NCI-H748 (cell line): ENCODE results near the gene RNF217.
"Not testable (repeated sequence)": the region's sequence is repeated elsewhere in the genome, so short reads cannot be mapped to it uniquely, and the experiment has no call there.

Source experiments
- DNase-seq: peaks from one replicate; lab custom pipeline; 2025; ENCODE audit not compliant: unreplicated experiment; lab: John Stamatoyannopoulos, UW

Gene RNF217

DNA sequence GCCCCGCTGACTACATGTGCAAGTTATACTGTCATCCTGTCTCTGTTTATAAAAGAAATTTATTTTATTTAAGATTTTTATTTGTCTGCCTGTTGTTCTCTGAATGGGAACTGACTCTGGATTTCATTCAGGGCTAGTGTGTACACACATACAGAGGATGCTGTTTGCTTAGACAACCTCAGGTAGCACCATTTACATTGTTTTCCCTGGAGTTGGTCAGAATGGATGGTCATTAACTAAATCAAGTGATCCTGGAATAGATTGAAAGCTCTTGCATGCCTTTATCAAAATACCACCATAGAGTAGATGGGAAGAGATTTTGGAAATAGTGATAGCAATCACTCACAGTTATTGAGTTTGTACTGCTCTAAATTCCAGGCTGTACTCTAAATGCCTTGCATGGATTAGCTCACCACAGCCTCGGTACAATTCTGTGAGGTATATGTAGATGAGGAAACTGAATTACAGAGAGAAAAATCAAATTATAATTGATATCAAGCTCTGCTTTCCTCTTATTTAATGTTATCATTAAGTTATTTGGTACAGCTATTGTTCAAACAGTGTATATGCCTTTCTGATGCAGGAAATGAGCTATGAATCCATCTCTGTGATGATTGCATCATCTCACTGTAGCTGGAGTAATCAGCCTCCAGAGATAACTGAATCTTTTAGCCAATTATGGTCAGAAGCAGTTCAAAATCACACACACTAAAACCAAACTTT, 51.9 kb downstream of the RNF217 start:
- peak; percentile 70 for DNase-seq

DNA sequence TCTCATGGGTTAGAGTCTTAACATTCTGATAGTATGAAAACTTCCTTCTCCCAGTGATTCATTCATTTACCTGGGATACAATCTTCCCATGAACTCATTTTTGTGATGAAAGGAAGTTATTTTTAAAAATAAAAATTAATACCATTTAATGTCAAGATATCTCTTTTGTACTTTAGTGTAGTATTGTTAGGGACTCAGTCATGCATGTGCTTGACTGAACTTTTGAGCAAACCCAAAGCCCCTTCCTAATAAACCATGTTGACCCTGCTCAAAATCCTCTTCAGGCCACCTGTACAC, 52.4 kb downstream of the RNF217 start:
- DNase-seq: no peak

DNA sequence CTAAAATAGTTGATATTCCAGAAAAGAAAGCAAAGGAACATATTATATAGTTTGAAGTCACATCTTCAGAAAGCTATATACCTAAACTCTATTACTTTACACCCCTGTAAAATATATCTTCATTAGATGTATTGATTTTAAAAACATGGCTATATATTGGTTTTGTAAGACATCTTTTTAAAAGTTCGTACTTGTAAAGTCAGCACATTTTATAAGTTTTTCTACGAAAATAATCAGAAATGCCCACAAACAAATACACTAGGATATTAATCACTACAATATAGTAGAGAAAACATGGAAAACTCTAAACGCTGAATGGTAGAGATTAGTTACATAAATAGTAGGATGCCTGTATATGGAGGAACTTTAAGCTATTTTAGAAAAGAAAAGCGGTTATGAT, 52.9 kb downstream of the RNF217 start:
- no peak for DNase-seq

DNA sequence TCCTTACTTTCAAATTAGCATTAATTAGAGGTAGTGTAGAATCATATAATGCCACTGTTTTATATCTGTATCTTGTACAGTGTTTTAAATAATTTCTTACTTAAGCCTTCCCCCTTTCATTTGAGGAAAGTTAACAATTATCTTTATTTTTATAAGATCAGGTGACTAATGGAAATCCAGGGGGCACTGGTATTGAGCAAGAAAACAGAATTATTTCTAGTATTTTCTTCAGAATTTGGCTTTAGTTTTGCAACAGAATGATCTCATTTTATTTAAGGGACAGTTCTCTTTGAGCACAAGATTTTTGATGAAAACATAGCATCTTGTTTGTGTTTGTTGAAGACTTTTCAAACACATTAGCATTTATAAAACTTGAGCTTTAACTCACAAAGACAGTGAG, 55.9 kb downstream of the RNF217 start:
- no peak for DNase-seq

DNA sequence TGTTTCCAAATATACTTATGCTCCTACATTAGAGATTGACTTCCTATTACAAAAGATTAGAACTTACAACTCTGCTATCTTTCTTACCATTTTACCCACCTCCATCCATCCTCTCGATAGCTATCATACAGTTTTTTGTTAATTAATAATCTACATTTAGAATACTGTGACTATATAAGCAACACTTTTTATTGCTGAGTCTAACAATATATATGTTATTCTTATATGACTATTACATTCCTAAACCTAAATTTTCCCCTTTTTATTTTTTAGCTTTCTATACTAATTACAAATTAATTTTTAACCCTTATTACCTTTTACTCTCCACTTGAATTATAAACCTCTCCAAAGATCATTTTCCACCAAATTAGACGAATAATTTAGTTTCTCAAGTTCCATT, 57.0 kb downstream of the RNF217 start:
- no peak for DNase-seq

DNA sequence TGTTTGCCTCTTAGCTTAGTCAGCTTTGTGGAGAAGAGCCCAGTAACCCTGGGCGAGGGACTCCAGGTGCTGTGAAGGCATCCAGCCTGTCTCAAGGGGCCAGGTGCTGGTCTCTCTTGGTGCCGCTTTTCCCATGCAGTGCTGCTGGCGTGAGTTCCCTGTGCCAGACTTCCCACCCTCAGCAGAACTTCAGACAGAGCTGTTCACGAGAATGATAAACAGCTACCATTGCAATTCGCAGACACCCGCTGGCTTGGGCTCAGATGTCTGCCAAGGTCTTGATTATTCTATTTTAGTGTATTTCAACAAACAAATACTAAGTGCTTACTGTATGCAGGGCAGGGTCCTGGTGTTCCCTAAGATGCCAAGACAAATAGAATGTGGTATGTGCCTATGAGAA, 57.7 kb downstream of the RNF217 start:
- no peak for DNase-seq

DNA sequence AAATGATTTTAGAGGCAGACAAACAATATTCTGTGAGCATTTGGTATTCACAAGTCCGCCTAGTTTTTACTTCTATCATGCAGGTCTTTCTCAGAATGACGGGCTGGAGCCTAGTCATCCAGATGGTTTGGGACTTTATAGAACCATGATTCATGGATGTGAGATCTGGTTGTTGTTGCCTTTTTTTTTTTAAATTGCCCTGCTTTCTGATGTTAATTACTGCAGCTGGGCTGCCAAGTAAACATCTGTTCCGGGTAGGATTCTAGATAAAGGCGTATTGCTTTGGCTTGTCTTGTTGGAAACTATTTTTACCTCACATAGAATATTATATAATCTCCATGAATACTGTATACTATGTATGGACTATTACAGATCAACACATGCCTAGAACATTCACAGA, 58.1 kb downstream of the RNF217 start:
- no peak for DNase-seq

DNA sequence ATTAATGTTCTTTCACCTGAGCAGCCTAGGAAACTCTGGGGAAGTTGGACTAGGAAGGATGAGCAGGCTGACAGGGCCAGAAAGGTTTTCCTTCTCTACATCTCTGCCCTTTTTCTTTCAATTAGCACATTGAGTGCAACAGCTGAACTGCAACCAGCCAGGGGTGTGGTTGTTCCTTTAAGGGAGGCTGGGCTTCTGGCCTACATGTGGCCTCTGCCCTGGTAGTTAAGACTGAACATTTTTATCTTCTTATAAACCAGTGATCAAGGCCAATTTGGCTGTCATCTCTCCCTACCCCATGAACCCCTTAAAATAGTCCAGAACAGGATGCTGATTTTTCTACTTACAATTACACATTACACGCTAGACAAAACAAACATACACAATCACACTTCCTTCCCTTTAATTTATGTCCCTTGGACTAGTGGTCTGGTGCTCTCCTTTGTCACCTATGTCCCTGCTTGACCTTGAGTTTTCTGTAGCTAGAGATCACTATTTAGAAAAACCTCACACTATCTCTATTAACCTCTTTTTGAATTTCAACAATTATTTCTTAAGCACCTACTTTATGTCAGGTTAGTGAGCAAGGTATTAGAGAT, 60.3 kb downstream of the RNF217 start:
- no peak for DNase-seq

DNA sequence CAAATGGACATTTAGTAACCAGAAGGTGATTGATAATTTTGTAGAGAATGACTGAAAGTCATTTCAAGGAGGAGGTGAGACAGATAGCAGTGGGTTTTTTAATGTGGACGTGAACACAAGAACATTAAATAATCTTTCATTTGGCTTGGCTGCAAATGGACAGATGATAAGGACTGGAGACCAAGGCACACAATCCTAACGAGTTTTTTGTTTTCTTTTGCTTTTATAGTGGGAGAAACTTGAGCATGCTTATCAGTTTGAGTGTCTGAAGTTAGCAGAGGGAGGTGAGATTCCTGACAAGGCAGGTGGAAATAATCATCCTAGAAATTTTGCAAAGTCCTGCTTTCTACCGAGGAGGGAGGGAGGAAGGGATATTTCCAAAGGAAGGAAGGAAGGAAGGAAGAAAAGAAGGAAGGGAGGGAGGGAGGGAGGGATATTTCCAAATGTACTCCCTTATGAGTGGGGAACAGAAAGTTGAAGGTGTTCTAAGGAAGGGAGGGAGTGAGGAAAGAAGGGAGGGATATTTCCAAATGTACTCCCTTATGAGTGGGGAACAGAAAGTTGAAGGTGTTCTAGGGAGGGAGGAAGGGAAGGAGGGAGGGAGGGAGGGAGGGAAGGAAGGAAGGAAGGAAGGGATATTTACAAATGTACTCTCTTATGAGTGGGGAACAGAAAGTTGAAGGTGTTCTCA, 63.1 kb downstream of the RNF217 start:
- no peak for DNase-seq

DNA sequence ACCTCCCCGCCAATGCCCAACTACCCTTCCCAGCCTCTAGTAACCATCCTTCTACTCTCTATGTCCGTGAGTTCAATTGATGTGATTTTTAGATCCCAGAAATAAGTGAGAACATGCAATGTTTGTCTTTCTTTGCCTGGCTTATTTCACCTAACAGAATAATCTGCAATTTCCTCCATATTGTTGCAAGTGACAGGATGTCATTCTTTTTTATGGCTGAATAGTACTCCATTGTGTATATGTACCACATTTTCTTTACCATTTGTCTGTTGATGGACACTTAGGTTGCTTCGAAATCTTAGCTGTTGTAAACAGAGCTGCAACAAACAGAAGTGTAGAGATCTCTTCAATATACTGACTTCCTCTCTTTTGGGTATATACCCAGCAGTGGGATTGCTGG, 65.0 kb downstream of the RNF217 start:
- no peak for DNase-seq

DNA sequence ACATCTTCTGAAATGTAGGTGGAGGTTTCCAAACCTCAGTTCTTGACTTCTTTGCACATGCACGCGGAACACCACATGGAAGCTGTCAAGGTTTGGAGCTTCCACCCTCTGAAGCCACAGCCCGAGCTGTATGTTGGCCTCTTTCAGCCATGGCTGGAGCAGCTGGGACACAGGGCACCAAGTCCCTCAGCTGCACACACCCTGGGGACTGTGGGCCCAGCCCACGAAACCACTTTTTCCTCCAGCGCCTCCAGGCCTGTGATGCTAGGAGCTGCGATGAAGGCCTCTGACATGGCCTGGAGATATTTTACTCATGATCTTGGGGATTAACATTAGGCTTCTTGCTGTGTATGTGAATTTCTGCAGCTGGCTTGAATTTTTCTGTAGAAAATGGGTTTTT, 68.7 kb downstream of the RNF217 start:
- DNase-seq: no peak

DNA sequence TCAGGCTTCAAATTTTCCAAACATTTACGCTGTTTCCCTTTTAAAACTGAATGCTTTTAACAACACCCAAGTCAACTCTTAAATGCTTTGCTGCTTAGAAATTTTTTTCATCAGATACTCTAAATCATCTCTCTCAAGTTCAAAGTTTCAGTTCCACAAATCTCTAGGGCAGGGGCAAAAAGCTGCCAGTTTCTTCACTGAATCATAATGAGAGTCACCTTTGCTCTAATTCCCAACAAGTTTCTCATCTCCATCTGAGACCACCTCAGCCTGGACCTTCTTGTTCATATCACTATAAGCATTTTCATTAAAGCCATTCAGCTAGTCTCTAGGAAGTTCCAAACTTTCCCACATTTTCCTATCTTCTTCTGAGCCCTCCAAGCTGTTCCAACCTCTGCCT, 69.1 kb downstream of the RNF217 start:
- DNase-seq: no peak

DNA sequence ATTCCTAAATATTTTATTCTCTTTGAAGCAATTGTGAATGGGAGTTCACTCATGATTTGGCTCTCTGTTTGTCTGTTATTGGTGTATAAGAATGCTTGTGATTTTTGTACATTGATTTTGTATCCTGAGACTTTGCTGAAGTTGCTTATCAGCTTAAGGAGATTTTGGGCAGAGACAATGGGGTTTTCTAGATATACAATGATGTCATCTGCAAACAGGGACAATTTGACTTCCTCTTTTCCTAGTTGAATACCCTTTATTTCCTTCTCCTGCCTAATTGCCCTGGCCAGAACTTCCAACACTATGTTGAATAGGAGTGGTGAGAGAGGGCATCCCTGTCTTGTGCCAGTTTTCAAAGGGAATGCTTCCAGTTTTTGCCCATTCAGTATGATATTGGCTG, 72.7 kb downstream of the RNF217 start:
- DNase-seq: not testable (repeated sequence)

DNA sequence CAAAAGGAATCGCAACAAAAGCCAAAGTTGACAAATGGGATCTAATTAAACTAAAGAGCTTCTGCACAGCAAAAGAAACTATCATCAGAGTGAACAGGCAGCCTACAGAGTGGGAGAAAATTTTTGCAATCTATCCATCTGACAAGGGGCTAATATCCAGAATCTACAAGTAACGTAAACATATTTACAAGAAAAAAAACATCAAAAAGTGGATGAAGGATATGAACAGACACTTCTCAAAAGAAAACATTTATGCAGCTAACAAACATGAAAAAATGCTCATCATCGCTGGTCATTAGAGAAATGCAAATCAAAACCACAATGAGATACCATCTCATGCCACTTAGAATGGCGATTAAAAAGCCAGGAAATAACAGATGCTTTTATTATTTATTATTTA, 74.2 kb downstream of the RNF217 start:
- not testable (repeated sequence) for DNase-seq

DNA sequence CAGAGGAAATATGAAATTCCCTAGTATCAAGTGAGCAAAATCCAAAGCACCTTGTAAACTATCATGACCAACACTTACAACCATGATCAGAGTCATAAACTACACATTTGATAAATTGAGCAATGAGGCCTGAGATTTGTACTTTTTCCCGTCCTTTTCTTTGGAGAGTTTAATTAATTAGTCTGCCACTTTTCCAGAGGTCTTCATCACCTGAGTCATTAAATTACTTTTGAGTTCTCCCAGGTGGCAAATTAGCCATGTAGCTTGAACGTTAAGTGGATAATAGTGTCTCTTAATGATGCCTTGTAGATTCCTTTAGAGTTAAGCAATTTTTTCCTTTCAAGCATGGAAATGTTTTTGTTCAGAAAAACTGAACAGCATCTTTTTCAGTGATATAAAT, 75.6 kb downstream of the RNF217 start:
- DNase-seq: no peak

DNA sequence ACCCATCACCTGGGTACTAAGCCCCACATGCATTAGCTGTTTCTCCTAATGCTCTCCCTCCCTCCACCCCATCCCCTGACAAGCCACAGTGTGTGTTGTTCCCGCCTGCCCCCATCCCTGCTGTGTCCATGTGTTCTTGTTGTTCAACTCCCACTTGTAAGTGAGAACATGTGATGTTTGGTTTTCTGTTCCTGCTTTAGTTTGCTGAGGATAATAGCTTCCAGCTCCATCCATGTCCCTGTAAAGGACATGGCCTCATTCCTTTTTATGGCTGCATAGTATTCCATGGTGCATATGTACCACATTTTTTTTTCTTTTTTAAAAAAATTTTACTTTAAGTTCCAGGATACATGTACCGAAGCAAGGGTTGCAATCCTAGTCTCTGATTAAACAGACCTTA, 76.7 kb downstream of the RNF217 start:
- no peak for DNase-seq

DNA sequence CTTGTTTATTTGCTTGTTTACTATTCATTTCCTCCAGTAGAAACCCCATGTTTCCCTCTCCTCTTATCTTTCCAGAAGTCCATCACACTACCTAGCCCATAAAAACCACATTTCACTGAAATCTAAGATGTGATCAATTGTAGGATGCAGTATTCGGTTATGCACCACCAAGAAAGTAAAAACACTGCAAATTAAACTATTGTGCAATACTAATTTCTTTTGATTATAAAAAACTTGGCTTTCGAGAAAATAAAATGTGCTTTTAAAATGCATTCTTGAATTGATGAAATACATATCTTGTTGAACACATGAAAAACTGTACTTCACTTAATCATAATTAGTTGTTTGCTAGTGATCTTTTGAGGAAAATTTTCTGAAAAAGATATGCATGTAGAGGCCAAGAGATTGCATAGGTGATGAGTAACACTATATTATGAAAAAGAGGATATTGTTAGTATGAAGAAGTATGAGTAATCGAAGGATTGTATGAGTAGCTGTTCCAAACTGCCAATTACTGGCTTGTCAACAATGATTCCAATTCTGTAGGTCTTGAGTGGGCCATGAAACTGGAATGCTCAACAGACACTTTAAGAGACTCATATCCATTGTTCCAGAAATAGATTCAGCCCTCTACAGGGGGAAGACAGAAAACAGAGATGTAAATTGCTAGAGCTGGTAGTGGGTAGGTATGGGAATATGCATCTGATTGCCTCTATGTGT, 79.7 kb downstream of the RNF217 start:
- DNase-seq: no peak

DNA sequence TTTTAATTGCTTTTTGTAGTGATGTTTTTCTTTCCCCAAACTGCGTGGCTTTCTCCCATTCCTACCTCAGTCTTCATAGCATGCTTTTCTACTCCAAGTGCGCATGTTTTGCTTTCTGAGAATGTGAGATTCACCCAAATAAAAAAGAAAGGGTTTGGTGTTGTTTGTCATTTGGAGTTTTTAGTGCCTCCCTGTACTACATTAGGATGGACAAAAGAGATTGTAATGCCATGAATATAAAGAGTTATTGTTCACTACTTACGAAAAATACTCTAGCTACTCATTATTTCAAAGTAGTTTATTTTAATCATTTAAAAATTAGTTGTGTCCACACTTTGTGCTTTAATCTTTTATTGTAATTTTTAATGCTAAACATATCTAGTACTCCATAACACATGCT, 81.8 kb downstream of the RNF217 start:
- no peak for DNase-seq

DNA sequence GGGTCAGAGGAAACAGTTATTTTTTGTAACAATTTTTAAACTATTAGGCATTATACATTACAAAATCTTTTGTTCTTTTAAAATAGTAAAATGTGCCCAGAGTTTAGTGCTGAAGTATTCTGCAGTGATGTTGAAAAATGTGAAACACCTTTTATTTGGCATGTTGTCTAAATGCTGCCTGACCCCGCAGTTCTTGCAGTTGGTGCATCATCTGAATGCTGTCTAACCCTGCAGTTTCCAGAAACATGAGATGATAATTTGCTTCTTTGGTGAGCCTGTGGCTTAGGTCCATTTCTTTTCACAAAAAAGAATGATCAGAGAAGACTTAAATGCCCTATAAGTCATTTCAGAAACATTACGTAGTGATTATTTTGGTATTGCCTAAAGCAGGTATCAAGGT, 82.4 kb downstream of the RNF217 start:
- no peak for DNase-seq

DNA sequence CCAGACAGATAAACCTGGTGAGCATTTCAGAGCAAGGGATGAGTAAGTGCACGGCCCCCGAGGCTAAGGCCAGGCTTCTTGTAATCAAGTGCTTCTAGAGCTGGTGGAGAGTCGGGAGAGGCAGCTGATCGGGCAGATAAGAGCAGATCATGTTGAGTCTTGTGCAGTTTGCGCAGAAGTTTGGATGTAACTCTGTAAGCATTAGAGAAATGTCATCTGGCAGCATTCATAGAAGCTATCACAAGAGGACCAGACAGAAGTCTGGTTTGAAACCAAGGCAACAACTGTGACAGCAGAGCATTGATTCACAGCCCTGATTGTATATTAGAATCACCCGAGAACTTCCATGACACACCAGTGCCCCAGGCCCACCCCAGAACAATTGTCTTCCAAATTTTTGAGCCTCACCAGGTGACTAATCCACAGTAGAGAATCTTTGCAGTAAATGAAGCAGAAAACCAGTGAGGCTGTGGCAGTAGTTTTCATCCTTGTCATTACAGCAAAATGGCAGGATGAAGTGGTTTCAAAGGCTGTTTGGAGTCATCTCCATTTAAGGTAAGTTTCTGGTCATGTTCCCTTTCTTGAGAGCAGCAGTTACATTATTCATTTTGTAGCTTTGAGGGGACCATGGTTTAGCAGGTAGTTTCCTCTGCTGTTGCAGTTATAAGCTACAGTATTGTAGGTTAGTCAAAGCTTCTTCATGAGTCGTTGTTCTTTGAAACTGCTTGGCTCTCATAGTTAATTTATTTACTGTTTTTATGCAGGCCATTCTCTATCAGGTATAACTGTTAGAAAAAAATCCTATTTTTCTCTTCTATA, 84.1 kb downstream of the RNF217 start:
- no peak for DNase-seq

DNA sequence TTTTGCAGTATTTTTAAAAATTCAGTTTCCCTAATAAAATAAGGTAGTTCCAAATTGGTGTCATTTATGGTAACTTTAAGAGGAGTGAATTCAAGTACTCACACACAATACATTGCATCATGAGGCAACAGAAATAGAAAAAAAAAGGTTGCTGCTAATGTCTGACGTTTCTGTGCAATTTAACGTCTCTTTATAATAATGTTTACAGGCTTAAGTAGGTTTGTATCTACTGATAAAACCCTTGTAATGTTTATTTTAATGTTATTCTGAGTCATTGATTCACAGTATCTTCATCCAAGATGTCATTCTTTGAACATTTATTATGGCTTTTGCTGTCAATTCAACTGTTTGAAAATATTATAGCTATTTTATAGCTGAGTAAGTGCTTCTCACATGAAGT, 86.0 kb downstream of the RNF217 start:
- no peak for DNase-seq
